ENCODE results near the gene CNTNAP4. TPM values are rescaled to one million over a fixed set of nuclear protein-coding genes. Genes with fewer than 3 reads are reported as not detected.

Gene CNTNAP4
- total and polyA plus RNA-seq, 2 of the 13 experiments (the other 11 are each of a cell fraction or from before 2014, with no cell fraction given): not detected

DNA sequence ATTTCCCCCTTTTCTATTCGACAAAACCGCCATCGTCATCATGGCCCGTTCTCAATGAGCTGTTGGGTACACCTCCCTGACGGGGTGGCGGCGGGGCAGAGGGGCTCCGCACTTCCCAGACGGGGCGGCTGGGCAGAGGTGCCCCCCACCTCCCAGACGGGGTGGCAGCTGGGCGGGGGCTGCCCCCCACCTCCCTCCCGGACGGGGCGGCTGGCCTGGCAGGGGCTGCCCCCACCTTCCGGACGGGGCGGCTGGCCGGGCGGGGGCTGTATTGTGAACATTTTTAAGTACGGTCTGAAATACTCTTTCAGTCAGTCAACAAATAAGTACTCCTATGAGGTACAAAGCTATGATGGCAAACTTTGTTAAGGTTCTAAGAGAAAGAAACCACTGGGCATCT lies 222.8 kb downstream of the CNTNAP4 start:
- POLR2A ChIA-PET: no interaction called here
- WGBS (ENCODE audit: low lambda C conversion rate): 73% methylated on average over 20 of the region's 21 CpGs
- no TSS peak for BruUV-seq (replicated peaks)

More for the DNA sequence above, 222.8 kb downstream of the CNTNAP4 start:
- Histone ChIP-seq H3K79me2 (ENCODE audit: insufficient read depth, low read length) (no peaks in the 10 kb centered on the region), H3K9ac (ENCODE audit: insufficient read depth, low read depth, low read length) (no peak overlapping the region), H4K20me1 (ENCODE audit: insufficient read depth, low read length) (no peaks in the 10 kb centered on the region), H3K27ac (ENCODE audit: extremely low read length, insufficient read depth, low read length) (no peak overlapping the region), H3K36me3 (replicated peaks in 1 of 2; ENCODE audit: control insufficient read depth in 1 of 2, insufficient read depth in 2 of 2, low read length in 2 of 2) (no peaks in the 10 kb centered on the region), H3K4me3 (replicated peaks in 1 of 3; ENCODE audit: insufficient read depth in 1 of 3, low read depth in 2 of 3, low read length in 3 of 3) (no peak overlapping the region), H3K4me2 (ENCODE audit: low read depth, low read length) (no peak overlapping the region), H2AFZ (ENCODE audit: low read length) (no peak overlapping the region), H3K9me3 (ENCODE audit: low read length) (no peaks in the 10 kb centered on the region), H3K27me3 (ENCODE audit: control insufficient read depth in 1 of 2, insufficient read depth in 2 of 2, low read length in 2 of 2) (no peaks in the 10 kb centered on the region), H3K4me1 (ENCODE audit: insufficient read depth, low read length) (no peaks in the 10 kb centered on the region)
- FAIRE-seq: no peak
- in situ Hi-C loops (cut with HindIII; ENCODE audit: extremely low pct_ligation_motif_present, low pct_unique_long_range_greater_than_20kb): no loop called here
- intact Hi-C loops (cut with micrococcal nuclease; ENCODE audit: unreplicated experiment): no loop called here
- DNase-seq (ENCODE audit: low spot score): no peak
- TF ChIP-seq ZNF225 (CRISPR knock-in tag; IDR thresholded peaks at IDR 0.05) (no peak), SYNCRIP (IDR thresholded peaks at IDR 0.05; ENCODE audit: insufficient read depth, low read depth, low read length) (no peak), CBX1 (IDR thresholded peaks at IDR 0.05; ENCODE audit: low read depth) (no peak), SP4 (CRISPR knock-in tag; IDR thresholded peaks at IDR 0.05) (no peak), ADNP (CRISPR knock-in tag; IDR thresholded peaks at IDR 0.05) (no peak), TCF12 (IDR thresholded peaks at IDR 0.05) (no peak), TCF12 (CRISPR knock-in tag; IDR thresholded peaks at IDR 0.05) (no peak), CREB1 (IDR thresholded peaks at IDR 0.05) (no peak), CREB1 (CRISPR knock-in tag; IDR thresholded peaks at IDR 0.05) (no peak), ZNF414 (CRISPR knock-in tag; IDR thresholded peaks at IDR 0.05) (no peak), ZNF567 (CRISPR knock-in tag; IDR thresholded peaks at IDR 0.05; ENCODE audit: borderline replicate concordance) (no peak), CAMTA2 (CRISPR knock-in tag; IDR thresholded peaks at IDR 0.05; ENCODE audit: borderline replicate concordance) (no peak)
- TF ChIP-seq, protein P1, sequence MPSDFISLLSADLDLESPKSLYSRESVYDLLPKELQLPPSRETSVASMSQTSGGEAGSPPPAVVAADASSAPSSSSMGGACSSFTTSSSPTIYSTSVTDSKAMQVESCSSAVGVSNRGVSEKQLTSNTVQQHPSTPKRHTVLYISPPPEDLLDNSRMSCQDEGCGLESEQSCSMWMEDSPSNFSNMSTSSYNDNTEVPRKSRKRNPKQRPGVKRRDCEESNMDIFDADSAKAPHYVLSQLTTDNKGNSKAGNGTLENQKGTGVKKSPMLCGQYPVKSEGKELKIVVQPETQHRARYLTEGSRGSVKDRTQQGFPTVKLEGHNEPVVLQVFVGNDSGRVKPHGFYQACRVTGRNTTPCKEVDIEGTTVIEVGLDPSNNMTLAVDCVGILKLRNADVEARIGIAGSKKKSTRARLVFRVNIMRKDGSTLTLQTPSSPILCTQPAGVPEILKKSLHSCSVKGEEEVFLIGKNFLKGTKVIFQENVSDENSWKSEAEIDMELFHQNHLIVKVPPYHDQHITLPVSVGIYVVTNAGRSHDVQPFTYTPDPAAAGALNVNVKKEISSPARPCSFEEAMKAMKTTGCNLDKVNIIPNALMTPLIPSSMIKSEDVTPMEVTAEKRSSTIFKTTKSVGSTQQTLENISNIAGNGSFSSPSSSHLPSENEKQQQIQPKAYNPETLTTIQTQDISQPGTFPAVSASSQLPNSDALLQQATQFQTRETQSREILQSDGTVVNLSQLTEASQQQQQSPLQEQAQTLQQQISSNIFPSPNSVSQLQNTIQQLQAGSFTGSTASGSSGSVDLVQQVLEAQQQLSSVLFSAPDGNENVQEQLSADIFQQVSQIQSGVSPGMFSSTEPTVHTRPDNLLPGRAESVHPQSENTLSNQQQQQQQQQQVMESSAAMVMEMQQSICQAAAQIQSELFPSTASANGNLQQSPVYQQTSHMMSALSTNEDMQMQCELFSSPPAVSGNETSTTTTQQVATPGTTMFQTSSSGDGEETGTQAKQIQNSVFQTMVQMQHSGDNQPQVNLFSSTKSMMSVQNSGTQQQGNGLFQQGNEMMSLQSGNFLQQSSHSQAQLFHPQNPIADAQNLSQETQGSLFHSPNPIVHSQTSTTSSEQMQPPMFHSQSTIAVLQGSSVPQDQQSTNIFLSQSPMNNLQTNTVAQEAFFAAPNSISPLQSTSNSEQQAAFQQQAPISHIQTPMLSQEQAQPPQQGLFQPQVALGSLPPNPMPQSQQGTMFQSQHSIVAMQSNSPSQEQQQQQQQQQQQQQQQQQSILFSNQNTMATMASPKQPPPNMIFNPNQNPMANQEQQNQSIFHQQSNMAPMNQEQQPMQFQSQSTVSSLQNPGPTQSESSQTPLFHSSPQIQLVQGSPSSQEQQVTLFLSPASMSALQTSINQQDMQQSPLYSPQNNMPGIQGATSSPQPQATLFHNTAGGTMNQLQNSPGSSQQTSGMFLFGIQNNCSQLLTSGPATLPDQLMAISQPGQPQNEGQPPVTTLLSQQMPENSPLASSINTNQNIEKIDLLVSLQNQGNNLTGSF (CRISPR knock-in tag; IDR thresholded peaks at IDR 0.05): no peak
- CTCF ChIA-PET (ENCODE audit: low intra/inter-chr PET ratio, low total read pairs): no interaction called here
- no peak for ATAC-seq

All from HepG2 (cell line).